Pancreas (tissue), 10 donors: Measurements from ENCODE around the gene OPCML. TPM values are rescaled to one million over a fixed set of nuclear protein-coding genes. Genes with fewer than 3 reads are reported as not detected.

ENCODE experiments used
- ATAC-seq, 4 donors: fragments of 200-7000 bp; cut with Tn5 transposase; one replicate each; pipeline versions ENCODE4 v1.8.0 to v1.9.1; 2020; ENCODE audit warnings: mild to moderate bottlenecking in 4 of 4, moderate library complexity in 4 of 4
- DNase-seq, 6 donors: peaks; one replicate each; pipeline ENCODE4 v3.0.0-alpha.2; 2020
- FAIRE-seq: peaks from 2 replicates; lab custom pipeline; 2012; peaks lifted over from hg19 to GRCh38; lab: Jason Lieb, UNC
- H3K27ac ChIP-seq, 4 donors: fragments of 200-600 bp; sonication (generic); 1 replicate in 3 of 4; 2 replicates in 1 of 4; pipeline versions ENCODE4 v1.5.0 to v1.8.0; 2020
- H3K27me3 ChIP-seq, 4 donors: fragments of 200-600 bp; one replicate each; pipeline ENCODE4 v1.8.0; 2021
- H3K36me3 ChIP-seq, 3 donors: fragments of 200-600 bp; sonication (generic) in 1 of 3; one replicate each; pipeline versions ENCODE4 v1.5.0 to v1.8.0; 2020 to 2021
- H3K4me1 ChIP-seq, 3 donors: fragments of 200-600 bp; one replicate each; pipeline ENCODE4 v1.8.0; 2021
- H3K4me3 ChIP-seq, 4 donors: fragments of 200-600 bp; sonication (generic) in 2 of 4; one replicate each; pipeline versions ENCODE4 v1.5.0 to v1.8.0; 2020 to 2021
- H3K9me3 ChIP-seq, 4 donors: fragments of 200-600 bp; one replicate each; pipeline ENCODE4 v1.8.0; 2021
- CTCF ChIP-seq, 4 donors: fragments of 200-600 bp; sonication (generic) in 3 of 4; IDR thresholded peaks; one replicate each; pipeline versions ENCODE4 v1.5.0 to v1.8.0; 2021; ENCODE audit warnings: antibody characterized with exemption in 4 of 4
- WGBS, 2 donors: extraction: QIAGEN DNeasy Blood & Tissue Kit; methylation state at CpG; one replicate each; pipeline ENCODE4 v1.1.7; 2013; 5-methylcytosine and 5-hydroxymethylcytosine counted together
- intact Hi-C, 3 donors: fragments of 100-400 bp; cut with DNase I; formaldehyde crosslinking; loops; one replicate each; pipeline versions ENCODE4 v1.11.1 to v1.14.2; 2022
- polyA plus RNA-seq, 2 donors: library from polyadenylated mRNA; stranded (reverse); fragments of 200-250 nt; gene quantifications; one replicate each; pipeline ENCODE4 v1.2.3, GENCODE V29; 2013
- total RNA-seq, 6 donors: library from RNA; stranded (reverse); fragmentation: NEBNext Ultra II Directional in 4 of 6; extraction: Animal tissue kit (Norgen Biotek cat#: 25700) in 4 of 6; gene quantifications; one replicate each; pipeline versions ENCODE4 v1.2.1 to v1.2.4, GENCODE V29; 2021 to 2023
- donor health status: healthy with polysubstance abuse.
- donor health status: DM: no; HTN: no; CAD: no; lungs with moderate emphysema.
- donor health status: DM: no; HTN: no; CAD: no.
- donor health status: control.
- donor health status: control.
- donor health status: Bipolar disorder and iron deficiency.
- donor health status: DM: yes; HTN: yes; CAD: no.
- donor health status: DM: no; HTN: no; CAD: no.
- donor health status: DM: no; HTN: no; CAD: no.
- donor health status: DM: yes; HTN: yes; CAD: no.

Gene OPCML
- total and polyA plus RNA-seq, 8 donors, result 0.05 to 0.31 (median 0.19) TPM

- FAIRE-seq (no peak), ATAC-seq (no peak), DNase-seq (no peak)
- Histone ChIP-seq H3K27ac (no peak overlapping the region), H3K4me3 (no peak overlapping the region), H3K36me3 (no peaks in the 10 kb centered on the region), H3K9me3 (no peaks in the 10 kb centered on the region), H3K4me1 (no peaks in the 10 kb centered on the region), H3K27me3 (peaks cover 0 to 4% (median 0%) of the 10 kb centered on the region in 4 donors)
- 42 to 54% methylated on average over 2 of the region's 2 CpGs for WGBS, 2 donors
- TF ChIP-seq CTCF (IDR thresholded peaks at IDR 0.05), result no peak
- intact Hi-C loops, result no loop called here
Measured at GRCh38 chr11:132957881-132958280, 574.4 kb downstream of the OPCML start.

GRCh38 chr11:132948252-132948651, 584.0 kb downstream of the OPCML start:
- H3K27me3 ChIP-seq, result peaks cover 0 to 8% (median 0%) of the 10 kb centered on the region in 4 donors
- H3K9me3 ChIP-seq, result no peaks in the 10 kb centered on the region
- TF ChIP-seq CTCF (IDR thresholded peaks at IDR 0.05), result no peak
- H3K4me3 ChIP-seq, result no peak overlapping the region
- intact Hi-C loops, result no loop called here
- DNase-seq (no peak), ATAC-seq (no peak), FAIRE-seq (no peak)
- no peaks in the 10 kb centered on the region for H3K36me3 ChIP-seq
- WGBS, 2 donors, result 90 to 95% methylated on average over 1 of the region's 1 CpG
- H3K27ac ChIP-seq, result no peak overlapping the region
- no peaks in the 10 kb centered on the region for H3K4me1 ChIP-seq

GRCh38 chr11:132944569-132944944, 587.7 kb downstream of the OPCML start:
- ATAC-seq (no peak), DNase-seq (no peak), FAIRE-seq (no peak)
- no peak for TF ChIP-seq CTCF (IDR thresholded peaks at IDR 0.05)
- H3K27me3 ChIP-seq, result peaks cover 0 to 23% (median 0%) of the 10 kb centered on the region in 4 donors
- no peaks in the 10 kb centered on the region for H3K36me3 ChIP-seq
- no peaks in the 10 kb centered on the region for H3K4me1 ChIP-seq
- H3K27ac ChIP-seq, result no peak overlapping the region
- intact Hi-C loops, result no loop called here
- no peak overlapping the region for H3K4me3 ChIP-seq
- H3K9me3 ChIP-seq, result no peaks in the 10 kb centered on the region
- WGBS, 2 donors, result 49 to 58% methylated on average over 9 of the region's 9 CpGs

GRCh38 chr11:132943706-132944568, 588.4 kb downstream of the OPCML start:
- DNase-seq, result peak in 2 of 6 donors; percentile 56 to 58
- Histone ChIP-seq H3K36me3 (no peaks in the 10 kb centered on the region), H3K27ac (no peak overlapping the region), H3K9me3 (no peaks in the 10 kb centered on the region), H3K4me3 (peak overlapping the region in 1 of 4 donors; percentile 26), H3K4me1 (no peaks in the 10 kb centered on the region), H3K27me3 (peaks cover 0 to 23% (median 0%) of the 10 kb centered on the region in 4 donors)
- TF ChIP-seq CTCF (IDR thresholded peaks at IDR 0.05), result no peak
- intact Hi-C loops, result no loop called here
- peak in 2 of 4 donors; percentile 38 to 42 for ATAC-seq
- FAIRE-seq, result no peak
- WGBS, 2 donors, result 2 to 3% methylated on average over 68 to 104 of the region's 104 CpGs

- DNase-seq (no peak), FAIRE-seq (no peak), ATAC-seq (no peak)
- Histone ChIP-seq H3K36me3 (no peaks in the 10 kb centered on the region), H3K27ac (no peak overlapping the region), H3K9me3 (no peaks in the 10 kb centered on the region), H3K4me1 (no peaks in the 10 kb centered on the region), H3K4me3 (peak overlapping the region in 1 of 4 donors; percentile 26), H3K27me3 (peaks cover 0 to 23% (median 0%) of the 10 kb centered on the region in 4 donors)
- WGBS, 2 donors, result 1 to 2% methylated on average over 17 of the region's 17 CpGs
- intact Hi-C loops, result no loop called here
- no peak for TF ChIP-seq CTCF (IDR thresholded peaks at IDR 0.05)
Measured at GRCh38 chr11:132943357-132943705, 589.0 kb downstream of the OPCML start.
